Fibroblast of skin of left quadriceps (primary cell): ENCODE data around the gene RSPH9.

ENCODE experiments used
- DNase-seq, 2 experiments: peaks; one replicate each; pipeline ENCODE4 v3.0.0-alpha.2; 2013; ENCODE audit warnings: low read depth in 2 of 2

The RSPH9 gene

GRCh38 chr6:43710576-43710975 is 65.7 kb downstream of the RSPH9 start:
- no peak for DNase-seq

GRCh38 chr6:43712579-43712978 is 67.7 kb downstream of the RSPH9 start:
- no peak for DNase-seq

- DNase-seq: no peak
These were observed 68.9 kb downstream of the RSPH9 start for GRCh38 chr6:43713643-43714310.

GRCh38 chr6:43714311-43715055 is 69.6 kb downstream of the RSPH9 start:
- peak; percentile 80 to 81 for DNase-seq

- no peak for DNase-seq
These were observed 70.4 kb downstream of the RSPH9 start for GRCh38 chr6:43715056-43715788.

- no peak for DNase-seq
These were observed 71.3 kb downstream of the RSPH9 start for GRCh38 chr6:43716099-43716498.

- DNase-seq: no peak
These were observed 72.6 kb downstream of the RSPH9 start for GRCh38 chr6:43717389-43717788.

- no peak for DNase-seq
These were observed 73.0 kb downstream of the RSPH9 start for GRCh38 chr6:43717822-43718221.

- DNase-seq: no peak
These were observed 73.7 kb downstream of the RSPH9 start for GRCh38 chr6:43718387-43719105.

- DNase-seq: no peak
These were observed 74.7 kb downstream of the RSPH9 start for GRCh38 chr6:43719511-43719910.

- no peak for DNase-seq
These were observed 76.2 kb downstream of the RSPH9 start for GRCh38 chr6:43720999-43721398.
